ENCODE measurements around the gene GALNTL6. TPM values are rescaled to one million over a fixed set of nuclear protein-coding genes. Genes with fewer than 3 reads are reported as not detected.

Gene GALNTL6
- polyA plus RNA-seq, 1 donor from 2014 or later, result 14.9 TPM

DNA sequence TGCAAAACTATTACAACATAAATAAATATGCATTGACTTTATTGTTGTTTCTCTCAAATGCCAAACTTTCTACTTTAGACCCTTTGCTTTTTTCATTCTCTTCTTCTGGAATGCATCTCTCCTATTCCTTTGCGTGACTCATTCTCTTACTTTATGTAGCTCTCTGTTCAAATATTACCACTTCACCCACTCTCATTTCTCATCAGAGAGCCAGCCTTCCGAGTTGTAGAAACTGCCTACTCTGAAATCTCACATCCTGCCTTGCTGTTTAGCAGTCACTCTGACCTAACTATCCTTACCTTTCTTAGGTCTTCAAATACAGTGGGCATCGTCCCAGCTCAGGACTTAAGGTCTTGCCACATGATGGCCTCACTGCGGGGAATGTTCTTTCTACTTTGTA, 143.5 kb downstream of the GALNTL6 start:
- H3K4me3 ChIP-seq (ENCODE audit: low read length), result no peak overlapping the region
- H3F3A ChIP-seq (ENCODE audit: insufficient read depth, low read length, poor library complexity, severe bottlenecking), result no peaks in the 10 kb centered on the region
- H4K20me1 ChIP-seq (ENCODE audit: insufficient read depth), result no peaks in the 10 kb centered on the region
- no peak overlapping the region for H3K27ac ChIP-seq (ENCODE audit: low read length)
- H3K27me3 ChIP-seq (ENCODE audit: insufficient read depth, low read depth, low read length), result no peaks in the 10 kb centered on the region
- H3K9ac ChIP-seq (ENCODE audit: low read length), result no peak overlapping the region
- no peaks in the 10 kb centered on the region for H3K9me3 ChIP-seq (ENCODE audit: low read length)
- no peaks in the 10 kb centered on the region for H3K9me2 ChIP-seq (ENCODE audit: insufficient read depth, low read length)
- H3K4me2 ChIP-seq (ENCODE audit: low read length), result no peak overlapping the region
- H3K36me3 ChIP-seq (ENCODE audit: insufficient read depth, low read length), result no peaks in the 10 kb centered on the region
- no peak overlapping the region for H2AFZ ChIP-seq (ENCODE audit: low read depth, low read length)
- no peak for TF ChIP-seq EP300 (conservative IDR thresholded peaks at IDR 0.05; ENCODE audit: poor library complexity, severe bottlenecking)
- TF ChIP-seq MXI1 (conservative IDR thresholded peaks at IDR 0.05; ENCODE audit: poor library complexity, severe bottlenecking), result no peak
- no peak for TF ChIP-seq TAF1 (IDR thresholded peaks at IDR 0.05; ENCODE audit: low read depth)
- TF ChIP-seq, protein P1, sequence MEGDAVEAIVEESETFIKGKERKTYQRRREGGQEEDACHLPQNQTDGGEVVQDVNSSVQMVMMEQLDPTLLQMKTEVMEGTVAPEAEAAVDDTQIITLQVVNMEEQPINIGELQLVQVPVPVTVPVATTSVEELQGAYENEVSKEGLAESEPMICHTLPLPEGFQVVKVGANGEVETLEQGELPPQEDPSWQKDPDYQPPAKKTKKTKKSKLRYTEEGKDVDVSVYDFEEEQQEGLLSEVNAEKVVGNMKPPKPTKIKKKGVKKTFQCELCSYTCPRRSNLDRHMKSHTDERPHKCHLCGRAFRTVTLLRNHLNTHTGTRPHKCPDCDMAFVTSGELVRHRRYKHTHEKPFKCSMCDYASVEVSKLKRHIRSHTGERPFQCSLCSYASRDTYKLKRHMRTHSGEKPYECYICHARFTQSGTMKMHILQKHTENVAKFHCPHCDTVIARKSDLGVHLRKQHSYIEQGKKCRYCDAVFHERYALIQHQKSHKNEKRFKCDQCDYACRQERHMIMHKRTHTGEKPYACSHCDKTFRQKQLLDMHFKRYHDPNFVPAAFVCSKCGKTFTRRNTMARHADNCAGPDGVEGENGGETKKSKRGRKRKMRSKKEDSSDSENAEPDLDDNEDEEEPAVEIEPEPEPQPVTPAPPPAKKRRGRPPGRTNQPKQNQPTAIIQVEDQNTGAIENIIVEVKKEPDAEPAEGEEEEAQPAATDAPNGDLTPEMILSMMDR (IDR thresholded peaks at IDR 0.05; ENCODE audit: poor library complexity, severe bottlenecking), result no peak
- no peak for TF ChIP-seq POLR2AphosphoS5 (IDR thresholded peaks at IDR 0.05)
- no peak for TF ChIP-seq SMC3 (conservative IDR thresholded peaks at IDR 0.05; ENCODE audit: poor library complexity)
- no peak for TF ChIP-seq EZH2 (IDR thresholded peaks at IDR 0.05; ENCODE audit: borderline replicate concordance, insufficient read depth, low read length, poor library complexity, severe bottlenecking)
- TF ChIP-seq, protein P2, sequence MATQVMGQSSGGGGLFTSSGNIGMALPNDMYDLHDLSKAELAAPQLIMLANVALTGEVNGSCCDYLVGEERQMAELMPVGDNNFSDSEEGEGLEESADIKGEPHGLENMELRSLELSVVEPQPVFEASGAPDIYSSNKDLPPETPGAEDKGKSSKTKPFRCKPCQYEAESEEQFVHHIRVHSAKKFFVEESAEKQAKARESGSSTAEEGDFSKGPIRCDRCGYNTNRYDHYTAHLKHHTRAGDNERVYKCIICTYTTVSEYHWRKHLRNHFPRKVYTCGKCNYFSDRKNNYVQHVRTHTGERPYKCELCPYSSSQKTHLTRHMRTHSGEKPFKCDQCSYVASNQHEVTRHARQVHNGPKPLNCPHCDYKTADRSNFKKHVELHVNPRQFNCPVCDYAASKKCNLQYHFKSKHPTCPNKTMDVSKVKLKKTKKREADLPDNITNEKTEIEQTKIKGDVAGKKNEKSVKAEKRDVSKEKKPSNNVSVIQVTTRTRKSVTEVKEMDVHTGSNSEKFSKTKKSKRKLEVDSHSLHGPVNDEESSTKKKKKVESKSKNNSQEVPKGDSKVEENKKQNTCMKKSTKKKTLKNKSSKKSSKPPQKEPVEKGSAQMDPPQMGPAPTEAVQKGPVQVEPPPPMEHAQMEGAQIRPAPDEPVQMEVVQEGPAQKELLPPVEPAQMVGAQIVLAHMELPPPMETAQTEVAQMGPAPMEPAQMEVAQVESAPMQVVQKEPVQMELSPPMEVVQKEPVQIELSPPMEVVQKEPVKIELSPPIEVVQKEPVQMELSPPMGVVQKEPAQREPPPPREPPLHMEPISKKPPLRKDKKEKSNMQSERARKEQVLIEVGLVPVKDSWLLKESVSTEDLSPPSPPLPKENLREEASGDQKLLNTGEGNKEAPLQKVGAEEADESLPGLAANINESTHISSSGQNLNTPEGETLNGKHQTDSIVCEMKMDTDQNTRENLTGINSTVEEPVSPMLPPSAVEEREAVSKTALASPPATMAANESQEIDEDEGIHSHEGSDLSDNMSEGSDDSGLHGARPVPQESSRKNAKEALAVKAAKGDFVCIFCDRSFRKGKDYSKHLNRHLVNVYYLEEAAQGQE (IDR thresholded peaks at IDR 0.05; ENCODE audit: borderline replicate concordance), result no peak
- no peak for TF ChIP-seq RAD21 (conservative IDR thresholded peaks at IDR 0.05)
- H3K79me2 ChIP-seq (replicated peaks; ENCODE audit: insufficient read depth, low read length), result no peaks in the 10 kb centered on the region

DNA sequence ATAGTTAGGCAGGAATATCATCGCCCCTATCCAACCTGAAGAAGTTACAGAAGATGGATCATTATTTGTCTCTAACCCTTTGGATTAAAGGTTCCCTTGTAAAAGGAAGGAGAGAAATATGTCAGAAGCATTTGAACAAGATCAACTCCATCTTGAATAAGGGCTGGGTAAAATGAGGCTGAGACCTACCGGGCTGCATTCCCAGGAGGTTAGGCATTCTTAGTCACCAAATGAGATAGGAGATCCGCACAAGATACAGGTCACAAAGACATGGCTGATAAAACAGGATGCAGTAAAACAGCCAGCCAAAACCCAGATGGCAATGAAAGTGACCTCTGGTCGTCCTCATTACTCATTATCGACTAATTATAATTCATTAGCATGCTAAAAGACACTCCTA, 148.9 kb downstream of the GALNTL6 start:
- Histone ChIP-seq H3K36me3 (ENCODE audit: insufficient read depth, low read length) (no peaks in the 10 kb centered on the region), H3K9me2 (ENCODE audit: insufficient read depth, low read length) (no peaks in the 10 kb centered on the region), H3K79me2 (replicated peaks; ENCODE audit: insufficient read depth, low read length) (no peaks in the 10 kb centered on the region), H4K20me1 (ENCODE audit: insufficient read depth) (no peaks in the 10 kb centered on the region), H3K4me3 (ENCODE audit: low read length) (no peak overlapping the region), H3K4me2 (ENCODE audit: low read length) (no peak overlapping the region), H3K9ac (ENCODE audit: low read length) (no peak overlapping the region), H2AFZ (ENCODE audit: low read depth, low read length) (no peak overlapping the region), H3K9me3 (ENCODE audit: low read length) (no peaks in the 10 kb centered on the region), H3K27ac (ENCODE audit: low read length) (no peak overlapping the region), H3F3A (ENCODE audit: insufficient read depth, low read length, poor library complexity, severe bottlenecking) (no peaks in the 10 kb centered on the region), H3K27me3 (ENCODE audit: insufficient read depth, low read depth, low read length) (no peaks in the 10 kb centered on the region)
- no peak for TF ChIP-seq SMC3 (conservative IDR thresholded peaks at IDR 0.05; ENCODE audit: poor library complexity)
- TF ChIP-seq, protein P2 (IDR thresholded peaks at IDR 0.05; ENCODE audit: borderline replicate concordance), result no peak
- no peak for TF ChIP-seq EZH2 (IDR thresholded peaks at IDR 0.05; ENCODE audit: borderline replicate concordance, insufficient read depth, low read length, poor library complexity, severe bottlenecking)
- TF ChIP-seq RAD21 (conservative IDR thresholded peaks at IDR 0.05), result no peak
- no peak for TF ChIP-seq TAF1 (IDR thresholded peaks at IDR 0.05; ENCODE audit: low read depth)
- TF ChIP-seq POLR2AphosphoS5 (IDR thresholded peaks at IDR 0.05), result no peak
- no peak for TF ChIP-seq EP300 (conservative IDR thresholded peaks at IDR 0.05; ENCODE audit: poor library complexity, severe bottlenecking)
- TF ChIP-seq, protein P1 (IDR thresholded peaks at IDR 0.05; ENCODE audit: poor library complexity, severe bottlenecking), result no peak
- no peak for TF ChIP-seq MXI1 (conservative IDR thresholded peaks at IDR 0.05; ENCODE audit: poor library complexity, severe bottlenecking)
